ENCODE results near the gene RASD2. TPM values are rescaled to one million over a fixed set of nuclear protein-coding genes. Genes with fewer than 3 reads are reported as not detected.

The RASD2 gene
- total and polyA plus RNA-seq, 7 donors = 2.0 to 6.1 (median 3.5) TPM

DNA sequence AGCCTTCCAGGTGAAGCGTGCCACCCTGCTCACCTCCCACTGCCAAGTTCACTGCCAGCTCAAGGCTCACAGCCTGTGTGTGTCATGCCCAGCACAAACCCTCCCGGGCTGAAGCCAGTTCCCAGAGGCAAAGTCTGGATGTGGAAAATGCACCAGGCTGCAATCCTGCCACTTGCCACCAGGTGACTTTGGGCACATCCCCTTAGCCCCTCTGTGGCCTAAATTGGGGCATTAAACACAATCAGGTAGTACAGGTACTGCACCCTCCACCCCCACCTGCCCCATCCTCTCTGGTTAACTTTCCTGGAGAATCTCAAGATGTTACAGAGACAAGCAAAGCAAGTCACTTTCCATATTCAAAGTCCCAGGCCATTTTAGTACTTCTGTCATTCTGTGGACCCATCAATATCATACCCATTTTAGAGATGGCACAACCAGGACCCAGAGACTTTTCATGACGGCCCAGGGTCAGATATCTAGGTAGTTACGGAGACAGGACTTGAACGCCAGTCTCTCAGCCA lies 1.8 kb upstream of the RASD2 start:
- Histone ChIP-seq H3K9me3 (no peaks in the 10 kb centered on the region), H3K36me3 (ENCODE audit: insufficient read depth in 1 of 2, low read depth in 1 of 2) (no peaks in the 10 kb centered on the region), H3K27me3 (ENCODE audit: insufficient read depth in 3 of 3, low read length in 2 of 3) (peaks cover 0 to 6% (median 0%) of the 10 kb centered on the region in 3 donors), H3K4me1 (peaks cover 16% of the 10 kb centered on the region), H3K27ac (peak overlapping the region; percentile 88), H3K4me3 (no peak overlapping the region)
- ATAC-seq = peak in 2 of 4 donors; percentile 13 to 19
- TF ChIP-seq, protein P1, sequence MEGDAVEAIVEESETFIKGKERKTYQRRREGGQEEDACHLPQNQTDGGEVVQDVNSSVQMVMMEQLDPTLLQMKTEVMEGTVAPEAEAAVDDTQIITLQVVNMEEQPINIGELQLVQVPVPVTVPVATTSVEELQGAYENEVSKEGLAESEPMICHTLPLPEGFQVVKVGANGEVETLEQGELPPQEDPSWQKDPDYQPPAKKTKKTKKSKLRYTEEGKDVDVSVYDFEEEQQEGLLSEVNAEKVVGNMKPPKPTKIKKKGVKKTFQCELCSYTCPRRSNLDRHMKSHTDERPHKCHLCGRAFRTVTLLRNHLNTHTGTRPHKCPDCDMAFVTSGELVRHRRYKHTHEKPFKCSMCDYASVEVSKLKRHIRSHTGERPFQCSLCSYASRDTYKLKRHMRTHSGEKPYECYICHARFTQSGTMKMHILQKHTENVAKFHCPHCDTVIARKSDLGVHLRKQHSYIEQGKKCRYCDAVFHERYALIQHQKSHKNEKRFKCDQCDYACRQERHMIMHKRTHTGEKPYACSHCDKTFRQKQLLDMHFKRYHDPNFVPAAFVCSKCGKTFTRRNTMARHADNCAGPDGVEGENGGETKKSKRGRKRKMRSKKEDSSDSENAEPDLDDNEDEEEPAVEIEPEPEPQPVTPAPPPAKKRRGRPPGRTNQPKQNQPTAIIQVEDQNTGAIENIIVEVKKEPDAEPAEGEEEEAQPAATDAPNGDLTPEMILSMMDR (IDR thresholded peaks at IDR 0.05) = peak; percentile 50
- DNase-seq = no peak
- intact Hi-C loops (cut with DNase I) = no loop called here
- WGBS, 3 donors = 68 to 75% (median 73%) methylated on average over 5 of the region's 5 CpGs

DNA sequence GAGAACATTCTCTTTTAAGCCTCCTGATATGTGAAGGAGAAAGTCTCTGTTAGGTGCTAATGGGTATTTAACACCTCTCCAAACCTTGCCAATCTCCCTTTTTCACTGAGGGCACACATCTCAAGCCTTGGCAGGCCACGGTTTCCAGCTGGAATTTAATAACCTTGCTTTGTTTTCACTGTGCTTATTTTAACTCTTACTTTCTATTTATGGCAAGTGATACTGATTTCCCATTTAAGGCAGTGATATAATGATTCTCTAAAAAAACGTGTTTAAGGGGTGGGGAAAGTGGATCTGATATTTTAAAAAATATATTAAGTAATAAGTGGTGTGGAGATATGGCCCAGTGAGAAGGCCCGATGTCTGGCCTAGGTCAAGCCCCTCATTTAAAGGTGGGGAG lies 1.1 kb upstream of the RASD2 start:
- WGBS, 3 donors = 7 to 17% (median 10%) methylated on average over 3 of the region's 3 CpGs
- peak in 2 of 4 donors; percentile 27 to 35 for ATAC-seq
- peak overlapping the region; percentile 88 for H3K27ac ChIP-seq

DNA sequence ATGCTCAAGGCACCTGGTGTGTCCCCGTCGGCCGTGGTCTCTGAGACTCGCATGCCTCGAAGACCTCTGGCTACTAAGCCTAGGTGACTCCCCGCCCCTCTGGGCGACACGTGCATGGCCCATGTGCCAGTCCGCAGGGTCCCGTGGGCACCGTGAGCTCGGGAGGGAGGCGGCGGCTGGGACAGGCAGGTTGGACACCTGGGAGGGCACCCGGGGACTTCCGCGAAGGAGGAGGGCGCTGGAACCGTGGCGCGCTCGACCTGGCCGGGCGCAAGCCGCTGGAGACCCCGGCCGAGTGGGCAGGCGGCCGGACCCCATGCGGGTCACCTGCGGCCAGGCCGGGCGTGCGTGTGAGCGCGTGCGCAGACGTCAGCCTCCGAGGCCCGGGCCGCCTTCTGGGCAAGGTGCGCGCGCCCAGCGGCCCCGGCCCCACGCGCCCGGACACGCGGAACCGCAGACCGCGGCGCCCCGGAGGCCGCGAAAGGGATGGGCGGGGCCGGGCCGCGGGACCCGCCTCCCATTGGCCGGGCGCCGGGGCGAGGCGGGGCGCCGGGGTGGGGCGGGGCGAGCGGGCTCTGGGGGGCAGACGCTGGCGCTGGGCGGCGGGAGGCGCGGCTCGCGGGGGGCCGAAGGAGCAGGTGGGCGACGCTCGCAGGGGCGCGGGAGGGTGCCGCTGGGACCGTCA lies 579 bp upstream of the RASD2 start:
- Histone ChIP-seq H3K4me1 (peaks cover 16% of the 10 kb centered on the region), H3K4me3 (peak overlapping the region; percentile 71), H3K27ac (peak overlapping the region; percentile 88), H3K27me3 (ENCODE audit: insufficient read depth in 3 of 3, low read length in 2 of 3) (peaks cover 0 to 6% (median 0%) of the 10 kb centered on the region in 3 donors), H3K36me3 (ENCODE audit: insufficient read depth in 1 of 2, low read depth in 1 of 2) (no peaks in the 10 kb centered on the region), H3K9me3 (no peaks in the 10 kb centered on the region)
- 1 to 7% (median 2%) methylated on average over 21 to 89 of the region's 89 CpGs for WGBS, 3 donors
- DNase-seq (peak; percentile 67 to 79), ATAC-seq (peak; percentile 65 to 77 (median 72))
- TF ChIP-seq, protein P1 (IDR thresholded peaks at IDR 0.05) = no peak
- intact Hi-C loops (cut with DNase I) = no loop called here

More for the DNA sequence above, 1.1 kb upstream of the RASD2 start:
- intact Hi-C loops (cut with DNase I) = no loop called here
- Histone ChIP-seq H3K4me3 (peak overlapping the region; percentile 71), H3K27me3 (ENCODE audit: insufficient read depth in 3 of 3, low read length in 2 of 3) (peaks cover 0 to 6% (median 0%) of the 10 kb centered on the region in 3 donors), H3K9me3 (no peaks in the 10 kb centered on the region), H3K36me3 (ENCODE audit: insufficient read depth in 1 of 2, low read depth in 1 of 2) (no peaks in the 10 kb centered on the region), H3K4me1 (peaks cover 16% of the 10 kb centered on the region)
- DNase-seq = no peak
- TF ChIP-seq, protein P1 (IDR thresholded peaks at IDR 0.05) = no peak

DNA sequence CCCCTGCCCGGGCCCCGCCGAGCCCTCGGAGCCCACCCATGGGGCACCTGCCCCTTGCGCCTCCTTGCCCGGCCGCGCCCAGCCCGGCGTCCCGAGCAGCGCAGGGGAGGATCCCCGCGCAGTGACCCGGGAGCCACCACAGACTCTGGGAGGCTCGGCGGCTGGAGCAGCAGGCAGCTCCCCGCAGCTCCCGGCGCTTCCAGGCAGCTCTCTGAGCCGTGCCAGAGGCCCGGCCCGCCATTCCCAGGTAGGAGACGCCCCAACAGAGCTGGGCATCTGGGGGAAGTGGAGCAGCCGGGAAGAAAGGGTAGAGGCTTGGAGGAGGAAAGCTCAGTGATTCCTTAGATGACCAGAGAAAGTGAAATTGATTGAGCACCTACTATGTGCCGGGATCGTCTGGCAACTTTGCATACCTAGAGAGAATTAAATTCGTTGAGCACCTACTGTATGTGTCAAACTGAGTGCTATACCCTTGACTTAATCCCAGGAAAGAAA lies 670 bp downstream of the RASD2 start:
- H3K27me3 ChIP-seq (ENCODE audit: insufficient read depth in 3 of 3, low read length in 2 of 3) = peaks cover 0 to 6% (median 0%) of the 10 kb centered on the region in 3 donors
- no peaks in the 10 kb centered on the region for H3K9me3 ChIP-seq
- intact Hi-C loops (cut with DNase I) = no loop called here
- no peak for DNase-seq
- 15 to 25% (median 19%) methylated on average over 17 to 28 of the region's 28 CpGs for whole genome bisulfite sequencing, 3 donors
- peak overlapping the region; percentile 71 for H3K4me3 ChIP-seq
- H3K27ac ChIP-seq = peak overlapping the region; percentile 88
- TF ChIP-seq, protein P1 (IDR thresholded peaks at IDR 0.05) = no peak
- H3K4me1 ChIP-seq = peaks cover 11% of the 10 kb centered on the region
- no peaks in the 10 kb centered on the region for H3K36me3 ChIP-seq (ENCODE audit: insufficient read depth in 1 of 2, low read depth in 1 of 2)
- no peak for ATAC-seq
